ENCODE data around the gene GLB1L. TPM values are rescaled to one million over a fixed set of nuclear protein-coding genes. Genes with fewer than 3 reads are reported as not detected.

The GLB1L gene
- polyA plus RNA-seq, 1 donor (not counting 4 experiments of a cell fraction or from before 2014, with no cell fraction given) = 5.2 TPM

DNA sequence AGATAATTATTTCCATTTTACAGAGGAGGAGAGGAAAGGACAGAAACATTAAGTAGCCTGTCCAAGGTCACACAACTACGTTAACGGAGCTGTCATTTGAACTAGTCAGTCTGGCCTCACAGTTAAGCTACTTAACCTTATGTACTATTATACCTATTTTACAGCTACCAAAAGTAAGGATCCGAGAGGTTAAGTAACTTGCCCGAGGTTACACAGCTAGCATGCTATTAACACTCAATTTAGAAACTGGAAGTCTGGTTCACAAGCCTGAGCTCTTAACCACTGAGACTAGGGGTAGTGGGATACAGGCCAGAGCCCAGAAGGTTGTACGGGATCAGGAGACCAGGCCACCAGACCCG, 476 bp downstream of the GLB1L start:
- Histone ChIP-seq H3K4me3 (ENCODE audit: control insufficient read depth in 2 of 3, extremely low read depth in 1 of 3, insufficient read depth in 2 of 3, low read depth in 1 of 3, low read length in 3 of 3) (peak overlapping the region; percentile 72 to 94 (median 92)), H3K27me3 (ENCODE audit: control insufficient read depth, extremely low read depth, insufficient read depth, low read length) (no peaks in the 10 kb centered on the region), H2AFZ (ENCODE audit: control insufficient read depth, low read length) (peak overlapping the region; percentile 89), H4K20me1 (ENCODE audit: control insufficient read depth, extremely low read depth, insufficient read depth, low read length) (peaks cover 3% of the 10 kb centered on the region), H3K36me3 (ENCODE audit: control insufficient read depth in 2 of 2, extremely low read depth in 1 of 2, insufficient read depth in 2 of 2, low read length in 2 of 2) (peaks cover 12 to 15% of the 10 kb centered on the region in 2 experiments), H3K27ac (ENCODE audit: control insufficient read depth, insufficient read depth, low read length) (peak overlapping the region; percentile 91), H3K9me1 (ENCODE audit: control insufficient read depth, extremely low read depth, insufficient read depth, low read length) (no peaks in the 10 kb centered on the region), H3K79me2 (ENCODE audit: control insufficient read depth, insufficient read depth, low read length) (peaks cover 26% of the 10 kb centered on the region), H3K4me2 (ENCODE audit: control insufficient read depth, extremely low read depth, insufficient read depth, low read depth, low read length) (peak overlapping the region; percentile 98), H3K9me3 (ENCODE audit: control insufficient read depth, low read depth, low read length) (no peaks in the 10 kb centered on the region), H3K4me1 (ENCODE audit: control insufficient read depth, extremely low read depth, insufficient read depth, low read length) (peaks cover 40% of the 10 kb centered on the region), H3K9ac (ENCODE audit: control insufficient read depth, extremely low read depth, insufficient read depth, low read length) (peak overlapping the region; percentile 94)
- no peak for TF ChIP-seq EZH2 (IDR thresholded peaks at IDR 0.05; ENCODE audit: low read length)
- TF ChIP-seq, protein P1, sequence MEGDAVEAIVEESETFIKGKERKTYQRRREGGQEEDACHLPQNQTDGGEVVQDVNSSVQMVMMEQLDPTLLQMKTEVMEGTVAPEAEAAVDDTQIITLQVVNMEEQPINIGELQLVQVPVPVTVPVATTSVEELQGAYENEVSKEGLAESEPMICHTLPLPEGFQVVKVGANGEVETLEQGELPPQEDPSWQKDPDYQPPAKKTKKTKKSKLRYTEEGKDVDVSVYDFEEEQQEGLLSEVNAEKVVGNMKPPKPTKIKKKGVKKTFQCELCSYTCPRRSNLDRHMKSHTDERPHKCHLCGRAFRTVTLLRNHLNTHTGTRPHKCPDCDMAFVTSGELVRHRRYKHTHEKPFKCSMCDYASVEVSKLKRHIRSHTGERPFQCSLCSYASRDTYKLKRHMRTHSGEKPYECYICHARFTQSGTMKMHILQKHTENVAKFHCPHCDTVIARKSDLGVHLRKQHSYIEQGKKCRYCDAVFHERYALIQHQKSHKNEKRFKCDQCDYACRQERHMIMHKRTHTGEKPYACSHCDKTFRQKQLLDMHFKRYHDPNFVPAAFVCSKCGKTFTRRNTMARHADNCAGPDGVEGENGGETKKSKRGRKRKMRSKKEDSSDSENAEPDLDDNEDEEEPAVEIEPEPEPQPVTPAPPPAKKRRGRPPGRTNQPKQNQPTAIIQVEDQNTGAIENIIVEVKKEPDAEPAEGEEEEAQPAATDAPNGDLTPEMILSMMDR (optimal IDR thresholded peaks at IDR 0.05 in 1 of 3, IDR thresholded peaks at IDR 0.05 in 1 of 3, conservative IDR thresholded peaks at IDR 0.05 in 1 of 3; ENCODE audit: extremely low read depth in 1 of 3, insufficient read depth in 2 of 3, low read length in 3 of 3) = no peak
- dilution Hi-C loops (cut with MboI; ENCODE audit: extremely low pct_ligation_motif_present, low sequenced_read_pairs) = no loop called here
- DNase-seq (ENCODE audit: low read depth, low spot score) = no peak
- FAIRE-seq = no peak

GRCh38 chr2:219243291-219243761, 1.9 kb downstream of the GLB1L start:
- Histone ChIP-seq H3K9me1 (ENCODE audit: control insufficient read depth, extremely low read depth, insufficient read depth, low read length) (no peaks in the 10 kb centered on the region), H3K27me3 (ENCODE audit: control insufficient read depth, extremely low read depth, insufficient read depth, low read length) (no peaks in the 10 kb centered on the region), H3K36me3 (ENCODE audit: control insufficient read depth in 2 of 2, extremely low read depth in 1 of 2, insufficient read depth in 2 of 2, low read length in 2 of 2) (peaks cover 10 to 28% of the 10 kb centered on the region in 2 experiments), H3K79me2 (ENCODE audit: control insufficient read depth, insufficient read depth, low read length) (peaks cover 26% of the 10 kb centered on the region), H3K4me1 (ENCODE audit: control insufficient read depth, extremely low read depth, insufficient read depth, low read length) (peaks cover 27% of the 10 kb centered on the region), H2AFZ (ENCODE audit: control insufficient read depth, low read length) (peak overlapping the region; percentile 93), H3K4me2 (ENCODE audit: control insufficient read depth, extremely low read depth, insufficient read depth, low read depth, low read length) (peak overlapping the region; percentile 39), H3K27ac (ENCODE audit: control insufficient read depth, insufficient read depth, low read length) (no peak overlapping the region), H4K20me1 (ENCODE audit: control insufficient read depth, extremely low read depth, insufficient read depth, low read length) (no peaks in the 10 kb centered on the region), H3K4me3 (ENCODE audit: control insufficient read depth in 2 of 3, extremely low read depth in 1 of 3, insufficient read depth in 2 of 3, low read depth in 1 of 3, low read length in 3 of 3) (no peak overlapping the region), H3K9me3 (ENCODE audit: control insufficient read depth, low read depth, low read length) (no peaks in the 10 kb centered on the region), H3K9ac (ENCODE audit: control insufficient read depth, extremely low read depth, insufficient read depth, low read length) (peak overlapping the region; percentile 9)
- FAIRE-seq = no peak
- DNase-seq (ENCODE audit: low read depth, low spot score) = no peak
- dilution Hi-C loops (cut with MboI; ENCODE audit: extremely low pct_ligation_motif_present, low sequenced_read_pairs) = no loop called here
- TF ChIP-seq, protein P1 (optimal IDR thresholded peaks at IDR 0.05 in 1 of 3, IDR thresholded peaks at IDR 0.05 in 1 of 3, conservative IDR thresholded peaks at IDR 0.05 in 1 of 3; ENCODE audit: extremely low read depth in 1 of 3, insufficient read depth in 2 of 3, low read length in 3 of 3) = no peak
- TF ChIP-seq EZH2 (IDR thresholded peaks at IDR 0.05; ENCODE audit: low read length) = no peak
